Iris pigment epithelial cell (primary cell): Measurements from ENCODE around the gene AHDC1.

Source experiments
- DNase-seq: peaks from one replicate; pipeline ENCODE4 v3.0.0-alpha.2; 2011; ENCODE audit warnings: low read depth

The AHDC1 gene

GRCh38 chr1:27599605-27600497, 4.1 kb downstream of the AHDC1 start:
- DNase-seq = no peak

- DNase-seq = peak; percentile 87
Observed at GRCh38 chr1:27598902-27599528, 4.9 kb downstream of the AHDC1 start.

GRCh38 chr1:27598295-27598687, 5.7 kb downstream of the AHDC1 start:
- DNase-seq = no peak

- DNase-seq = peak; percentile 49
Observed at GRCh38 chr1:27597516-27598294, 6.2 kb downstream of the AHDC1 start.

GRCh38 chr1:27596986-27597385, 7.0 kb downstream of the AHDC1 start:
- DNase-seq = no peak

GRCh38 chr1:27596261-27596660, 7.7 kb downstream of the AHDC1 start:
- DNase-seq = no peak

GRCh38 chr1:27595597-27595996, 8.3 kb downstream of the AHDC1 start:
- DNase-seq = no peak

GRCh38 chr1:27594564-27595510, 9.1 kb downstream of the AHDC1 start:
- DNase-seq = peak; percentile 59

- DNase-seq = no peak
Observed at GRCh38 chr1:27593678-27594563, 10.0 kb downstream of the AHDC1 start.

- DNase-seq = no peak
Observed at GRCh38 chr1:27592931-27593677, 10.8 kb downstream of the AHDC1 start.

- no peak for DNase-seq
Observed at GRCh38 chr1:27592232-27592930, 11.6 kb downstream of the AHDC1 start.

GRCh38 chr1:27591622-27592021, 12.3 kb downstream of the AHDC1 start:
- DNase-seq = no peak

- DNase-seq = no peak
Observed at GRCh38 chr1:27590917-27591508, 12.9 kb downstream of the AHDC1 start.

GRCh38 chr1:27589841-27590426, 14.0 kb downstream of the AHDC1 start:
- no peak for DNase-seq

- no peak for DNase-seq
Observed at GRCh38 chr1:27589441-27589840, 14.5 kb downstream of the AHDC1 start.

- DNase-seq = peak; percentile 82
Observed at GRCh38 chr1:27588256-27589232, 15.4 kb downstream of the AHDC1 start.

GRCh38 chr1:27585684-27586083, 18.3 kb downstream of the AHDC1 start:
- no peak for DNase-seq
